Common myeloid progenitor, CD34-positive (primary cell): ENCODE measurements around the gene WRAP73.

Experiments used
- CTCF ChIA-PET: fragments of 350-600 bp; sonication (Branson Sonifier 250); formaldehyde crosslinking; loops from one replicate; lab custom pipeline; 2021; ENCODE audit warnings: antibody characterized with exemption; lab: Charles Lee
- POLR2A ChIA-PET: fragments of 350-600 bp; sonication (Branson Sonifier 250); formaldehyde crosslinking; loops from one replicate; lab custom pipeline; 2021; ENCODE audit warnings: antibody characterized with exemption; lab: Charles Lee
- DNase-seq, 3 donors: peaks; one replicate each; pipeline versions ENCODE4 v3.0.0 to v3.0.0-alpha.2; 2013
- H3K27ac ChIP-seq, 2 experiments: 1 replicate in 1 of 2; 2 replicates in 1 of 2; pipeline ENCODE4 v1.7.0; 2013; ENCODE audit warnings: inconsistent platforms in 2 of 2, low read length in 2 of 2, mild to moderate bottlenecking in 2 of 2, low read depth in 1 of 2, moderate library complexity in 1 of 2; ENCODE audit not compliant: severe bottlenecking in 2 of 2, insufficient read depth in 1 of 2, poor library complexity in 1 of 2
- H3K27me3 ChIP-seq, 5 experiments: replicated peaks in 2 of 5; 1 replicate in 3 of 5; 2 replicates in 2 of 5; pipeline versions ENCODE4 v1.6.1 to v1.7.0; 2013; ENCODE audit warnings: low read length in 4 of 5, mild to moderate bottlenecking in 2 of 5, moderate library complexity in 2 of 5, inconsistent platforms in 1 of 5; ENCODE audit not compliant: insufficient read depth in 5 of 5, control insufficient read depth in 4 of 5
- H3K36me3 ChIP-seq, 4 experiments: 1 replicate in 2 of 4; 2 replicates in 2 of 4; pipeline versions ENCODE4 v1.6.1 to v1.7.0; 2013; ENCODE audit warnings: low read length in 3 of 4, control low read depth in 1 of 4, mild to moderate bottlenecking in 1 of 4; ENCODE audit not compliant: control insufficient read depth in 4 of 4, insufficient read depth in 4 of 4
- H3K4me1 ChIP-seq, 4 experiments: 1 replicate in 3 of 4; 2 replicates in 1 of 4; pipeline versions ENCODE4 v1.6.1 to v1.7.1; 2013; ENCODE audit warnings: low read length in 3 of 4, mild to moderate bottlenecking in 3 of 4, control low read depth in 1 of 4, inconsistent platforms in 1 of 4, moderate library complexity in 1 of 4; ENCODE audit not compliant: control insufficient read depth in 4 of 4, insufficient read depth in 4 of 4; ENCODE audit errors: control extremely low read depth in 1 of 4
- H3K4me3 ChIP-seq, 7 experiments: 1 replicate in 4 of 7; 2 replicates in 3 of 7; pipeline versions ENCODE4 v1.5.1 to v1.7.0; 2013; ENCODE audit warnings: mild to moderate bottlenecking in 7 of 7, low read length in 6 of 7, moderate library complexity in 6 of 7, inconsistent platforms in 2 of 7, low read depth in 2 of 7, control low read depth in 1 of 7; ENCODE audit not compliant: insufficient read depth in 4 of 7, control insufficient read depth in 1 of 7; ENCODE audit errors: extremely low read depth in 1 of 7
- H3K9me3 ChIP-seq, 5 experiments: 1 replicate in 4 of 5; 2 replicates in 1 of 5; pipeline versions ENCODE4 v1.6.1 to v1.7.1; 2013; ENCODE audit warnings: low read length in 4 of 5, mild to moderate bottlenecking in 2 of 5, inconsistent platforms in 1 of 5, low read depth in 1 of 5, moderate library complexity in 1 of 5; ENCODE audit not compliant: control insufficient read depth in 4 of 5, insufficient read depth in 2 of 5; ENCODE audit errors: control extremely low read depth in 1 of 5
- WGBS: methylation state at CpG from one replicate; pipeline ENCODE4 v1.1.5; 2013; ENCODE audit not compliant: insufficient coverage; 5-methylcytosine and 5-hydroxymethylcytosine counted together

The WRAP73 gene

GRCh38 chr1:3652548-3653285 lies 2.8 kb upstream of the WRAP73 start:
- H3K27me3 ChIP-seq, result peaks cover 8 to 72% (median 35%) of the 10 kb centered on the region in 5 experiments
- peak overlapping the region in 5 of 7 experiments; percentile 15 to 59 (median 53) for H3K4me3 ChIP-seq
- H3K27ac ChIP-seq, result no peak overlapping the region
- WGBS, result 3% methylated on average over 63 of the region's 68 CpGs
- no peaks in the 10 kb centered on the region for H3K36me3 ChIP-seq
- no peaks in the 10 kb centered on the region for H3K9me3 ChIP-seq
- no peak for DNase-seq
- POLR2A ChIA-PET, result no interaction called here
- CTCF ChIA-PET, result no interaction called here
- H3K4me1 ChIP-seq, result peaks cover 7 to 39% (median 24%) of the 10 kb centered on the region in 4 experiments

DNA sequence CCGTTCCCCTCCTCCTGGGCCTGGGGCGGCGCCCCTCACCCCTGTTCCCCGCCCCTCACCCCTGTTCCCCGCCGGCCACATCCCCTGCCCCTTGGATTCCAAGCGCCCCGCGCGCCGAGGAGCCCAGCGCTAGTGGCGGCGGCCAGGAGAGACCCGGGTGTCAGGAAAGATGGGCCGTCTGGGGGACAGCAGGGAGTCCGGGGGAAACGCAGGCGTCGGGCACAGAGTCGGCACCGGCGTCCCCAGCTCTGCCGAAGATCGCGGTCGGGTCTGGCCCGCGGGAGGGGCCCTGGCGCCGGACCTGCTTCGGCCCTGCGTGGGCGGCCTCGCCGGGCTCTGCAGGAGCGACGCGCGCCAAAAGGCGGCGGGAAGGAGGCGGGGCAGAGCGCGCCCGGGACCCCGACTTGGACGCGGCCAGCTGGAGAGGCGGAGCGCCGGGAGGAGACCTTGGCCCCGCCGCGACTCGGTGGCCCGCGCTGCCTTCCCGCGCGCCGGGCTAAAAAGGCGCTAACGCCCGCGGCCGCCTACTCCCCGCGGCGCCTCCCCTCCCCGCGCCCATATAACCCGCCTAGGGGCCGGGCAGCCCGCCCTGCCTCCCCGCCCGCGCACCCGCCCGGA lies 2.1 kb upstream of the WRAP73 start, which contains the start of gene TP73:
Gene TP73, plus strand, starts transcription at position 587 of the 618 bp plus-strand sequence. CDS start 29,850 bp downstream, outside the sequence.
- H3K4me3 ChIP-seq, result peak within 1 kb of the TSS in 5 of 7 experiments; percentile 15 to 59 (median 53)
- CTCF ChIA-PET, result no interaction called here

GRCh38 chr1:3651026-3651929 lies 1.4 kb upstream of the WRAP73 start:
- Histone ChIP-seq H3K4me1 (peaks cover 7 to 39% (median 24%) of the 10 kb centered on the region in 4 experiments), H3K36me3 (peaks cover 0 to 14% (median 12%) of the 10 kb centered on the region in 4 experiments), H3K27ac (no peak overlapping the region), H3K9me3 (no peaks in the 10 kb centered on the region), H3K27me3 (peaks cover 8 to 62% (median 25%) of the 10 kb centered on the region in 5 experiments), H3K4me3 (peak overlapping the region in 1 of 7 experiments; percentile 26)
- WGBS, result 4% methylated on average over 80 of the region's 83 CpGs
- peak in 1 of 3 donors; percentile 24 for DNase-seq
- POLR2A ChIA-PET, result no interaction called here
- CTCF ChIA-PET, result no interaction called here

More for the DNA sequence above, 2.1 kb upstream of the WRAP73 start, which contains the start of gene TP73:
- under 1% methylated on average over 73 of the region's 80 CpGs for WGBS
- H3K27me3 ChIP-seq, result peaks cover 8 to 69% (median 32%) of the 10 kb centered on the region in 5 experiments
- H3K27ac ChIP-seq, result no peak within 1 kb of the TSS
- H3K9me3 ChIP-seq, result no peaks in the 10 kb centered on the region
- H3K36me3 ChIP-seq, result peaks cover 0 to 6% (median 4%) of the 10 kb centered on the region in 4 experiments
- H3K4me1 ChIP-seq, result peaks cover 7 to 39% (median 24%) of the 10 kb centered on the region in 4 experiments
- POLR2A ChIA-PET, result no interaction called here
- DNase-seq, result peak in 1 of 3 donors; percentile 19

DNA sequence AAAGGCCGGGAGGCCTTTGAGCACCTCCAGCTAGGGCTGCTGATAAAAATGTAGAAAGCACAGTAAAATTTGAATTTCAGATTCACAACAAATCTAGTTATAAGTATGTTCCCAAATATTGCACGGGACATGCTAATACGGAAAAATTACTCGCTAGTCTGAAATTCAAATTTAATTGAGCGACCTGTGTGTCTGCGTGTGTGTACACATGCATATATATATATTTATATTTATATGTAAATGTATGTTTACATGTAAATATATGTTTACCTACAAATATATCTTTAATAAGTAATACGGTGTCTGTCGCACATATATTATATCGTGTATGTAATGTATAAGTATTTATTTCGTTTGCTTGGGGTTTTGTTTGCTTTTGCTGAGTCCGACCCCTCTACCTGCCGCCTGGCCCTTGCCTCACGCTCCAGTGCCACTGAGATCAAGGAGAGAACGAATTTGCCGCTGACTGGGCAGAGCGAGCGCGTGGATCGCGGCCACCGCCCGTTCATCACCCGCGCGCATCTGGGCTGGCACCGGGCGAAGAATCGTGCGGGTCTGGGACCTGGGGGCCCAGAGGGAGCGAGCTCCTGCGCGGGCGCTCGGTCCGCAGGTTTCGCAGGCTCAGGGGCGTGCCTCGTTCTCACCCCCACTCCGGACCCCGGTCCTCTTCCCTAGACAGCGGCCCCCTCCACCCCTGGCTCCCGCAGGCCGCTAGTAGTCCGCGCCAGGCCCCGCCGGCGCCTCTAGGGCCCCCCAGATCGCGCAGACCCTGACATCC lies 534 bp upstream of the WRAP73 start:
- Histone ChIP-seq H3K27me3 (peaks cover 5 to 55% (median 21%) of the 10 kb centered on the region in 5 experiments), H3K27ac (no peak overlapping the region), H3K9me3 (no peaks in the 10 kb centered on the region), H3K4me3 (peak overlapping the region in 5 of 7 experiments; percentile 64 to 89 (median 86)), H3K4me1 (peaks cover 7 to 39% (median 24%) of the 10 kb centered on the region in 4 experiments), H3K36me3 (peaks cover 0 to 21% (median 19%) of the 10 kb centered on the region in 4 experiments)
- 5% methylated on average over 40 of the region's 50 CpGs for WGBS
- CTCF ChIA-PET, result interaction anchor here (1.2 kb wide), 1 partner anchor 22 kb away, joined by 3 read pairs; no protein-coding TSS in a partner anchor
- DNase-seq, result peak in 1 of 3 donors; percentile 19
- POLR2A ChIA-PET, result no interaction called here

GRCh38 chr1:3646596-3646995 lies 3.3 kb downstream of the WRAP73 start:
- Histone ChIP-seq H3K4me3 (no peak overlapping the region), H3K36me3 (peaks cover 5 to 38% (median 31%) of the 10 kb centered on the region in 4 experiments), H3K27ac (no peak overlapping the region), H3K4me1 (peaks cover 7 to 27% (median 15%) of the 10 kb centered on the region in 4 experiments), H3K9me3 (no peaks in the 10 kb centered on the region), H3K27me3 (peaks cover 0 to 16% (median 9%) of the 10 kb centered on the region in 5 experiments)
- ChIA-PET POLR2A (no interaction called here), CTCF (no interaction called here)
- no peak for DNase-seq
- WGBS, result 98% methylated on average over 20 of the region's 20 CpGs
